HCT116 (cell line): ENCODE measurements around the gene ZNF76. TPM values are rescaled to one million over a fixed set of nuclear protein-coding genes. Genes with fewer than 3 reads are reported as not detected.

Experiments used
- ATAC-seq: fragments of 200-7000 bp; cut with Tn5 transposase; 2 replicates; pipeline ENCODE4 v1.9.1; 2020; ENCODE audit warnings: mild to moderate bottlenecking, moderate library complexity
- BruUV-seq: library from RNA; stranded (reverse); fragments of 400-500 nt; replicated peaks from 2 replicates; lab custom pipeline; 2021; lab: Mats Ljungman, UMichigan
- CTCF ChIA-PET: fragments of 300-600 bp; sonication (Branson Sonifier 250); formaldehyde crosslinking; loops from one replicate; lab custom pipeline; 2021; ENCODE audit warnings: antibody characterized with exemption; lab: Charles Lee
- POLR2A ChIA-PET: fragments of 300-600, 350-600 bp; sonication (Branson Sonifier 250); formaldehyde crosslinking; loops from one replicate; lab custom pipeline; 2021; ENCODE audit warnings: antibody characterized with exemption; lab: Charles Lee
- RAD21 ChIA-PET, 2 experiments: fragments of 300-600 bp; sonication (Branson Sonifier 250); formaldehyde crosslinking; loops; one replicate each; lab custom pipeline; 2023; ENCODE audit warnings: low total read pairs in 2 of 2; ENCODE audit not compliant: uncharacterized antibody in 2 of 2, unreplicated experiment in 2 of 2, low non-redundant PET in 1 of 2; lab: Charles Lee
- DNase-seq: peaks from one replicate; pipeline ENCODE4 v3.0.0-alpha.2; 2010; ENCODE audit warnings: low read depth, low spot score
- H2AFZ ChIP-seq: fragments of 200-600 bp; shearing (Covaris generic), sonication (generic); 2 replicates; pipeline ENCODE4 v1.6.1; 2017; ENCODE audit warnings: low read depth, mixed run types, mixed read lengths, antibody characterized with exemption, low read length; ENCODE audit not compliant: poor library complexity, severe bottlenecking
- H3K27ac ChIP-seq: 2 replicates; pipeline ENCODE4 v1.5.1; 2012; ENCODE audit warnings: low read depth, low read length
- H3K27me3 ChIP-seq: fragments of 200-600 bp; sonication (generic); 2 replicates; pipeline ENCODE4 v1.6.1; 2016; ENCODE audit warnings: mixed run types, low read length, mixed read lengths; ENCODE audit not compliant: insufficient read depth
- H3K36me3 ChIP-seq, 2 experiments: fragments of 200-500 bp in 1 of 2; fragments of 200-600 bp in 1 of 2; sonication (Bioruptor generic) in 1 of 2; sonication (generic) in 1 of 2; 2 replicates each; pipeline versions ENCODE4 v1.5.1 to v1.6.1; 2014 to 2016; ENCODE audit warnings: low read length in 2 of 2, inconsistent platforms in 1 of 2, mixed read lengths in 1 of 2, mixed run types in 1 of 2; ENCODE audit not compliant: insufficient read depth in 2 of 2, control insufficient read depth in 1 of 2
- H3K4me1 ChIP-seq, 2 experiments: fragments of 200-600 bp in 1 of 2; sonication (generic) in 1 of 2; 2 replicates each; pipeline versions ENCODE4 v1.5.1 to v1.6.1; 2012 to 2017; ENCODE audit warnings: low read length in 2 of 2, inconsistent platforms in 1 of 2, mild to moderate bottlenecking in 1 of 2, mixed read lengths in 1 of 2, mixed run types in 1 of 2, moderate library complexity in 1 of 2; ENCODE audit not compliant: insufficient read depth in 2 of 2, control insufficient read depth in 1 of 2
- H3K4me2 ChIP-seq: fragments of 200-600 bp; sonication (generic); 2 replicates; pipeline ENCODE4 v1.6.1; 2017; ENCODE audit warnings: mixed run types, low read length, mixed read lengths
- H3K4me3 ChIP-seq, 2 experiments: fragments of 200-600 bp in 1 of 2; sonication (generic) in 1 of 2; replicated peaks in 1 of 2; 2 replicates each; pipeline ENCODE4 v1.5.1; 2011 to 2016; ENCODE audit warnings: low read length in 2 of 2, control low read depth in 1 of 2, low read depth in 1 of 2, mild to moderate bottlenecking in 1 of 2, mixed read lengths in 1 of 2, mixed run types in 1 of 2
- H3K79me2 ChIP-seq: fragments of 200-600 bp; sonication (generic); 2 replicates; pipeline ENCODE4 v1.6.1; 2017; ENCODE audit warnings: mild to moderate bottlenecking, mixed run types, low read length, moderate library complexity, mixed read lengths; ENCODE audit not compliant: insufficient read depth
- H3K9ac ChIP-seq: fragments of 200-600 bp; sonication (generic); 2 replicates; pipeline ENCODE4 v1.6.1; 2016; ENCODE audit warnings: low read length, mixed read lengths
- H3K9me2 ChIP-seq: fragments of 200-600 bp; sonication (generic), shearing (Covaris generic); 2 replicates; pipeline ENCODE4 v1.6.1; 2017; ENCODE audit warnings: mixed run types, mild to moderate bottlenecking, moderate library complexity; ENCODE audit not compliant: insufficient read depth
- H3K9me3 ChIP-seq, 2 experiments: fragments of 200-500 bp in 1 of 2; fragments of 200-600 bp in 1 of 2; sonication (Bioruptor generic) in 1 of 2; sonication (generic) in 1 of 2; 2 replicates each; pipeline ENCODE4 v1.6.1; 2014 to 2017; ENCODE audit warnings: low read length in 2 of 2, mixed read lengths in 2 of 2, inconsistent platforms in 1 of 2, low read depth in 1 of 2, mild to moderate bottlenecking in 1 of 2, mixed run types in 1 of 2, moderate library complexity in 1 of 2; ENCODE audit not compliant: control insufficient read depth in 1 of 2, insufficient read depth in 1 of 2
- H4K20me1 ChIP-seq: fragments of 200-600 bp; sonication (generic), shearing (Covaris generic); 2 replicates; pipeline ENCODE4 v1.6.1; 2017; ENCODE audit warnings: mixed run types, mild to moderate bottlenecking, moderate library complexity; ENCODE audit not compliant: insufficient read depth
- CBX3 ChIP-seq: IDR thresholded peaks from 2 replicates; pipeline ENCODE4 v1.6.1; 2012; ENCODE audit warnings: low read depth
- CTCF ChIP-seq, 3 experiments: fragments of 200-600 bp in 1 of 3; sonication (generic) in 1 of 3; IDR thresholded peaks in 2 of 3; conservative IDR thresholded peaks in 1 of 3; 2 replicates each; pipeline ENCODE4 v1.5.1; 2012 to 2017; ENCODE audit warnings: low read depth in 2 of 3, low read length in 2 of 3, antibody characterized with exemption in 1 of 3, borderline replicate concordance in 1 of 3, control low read depth in 1 of 3, mild to moderate bottlenecking in 1 of 3, mixed read lengths in 1 of 3, mixed run types in 1 of 3, moderate library complexity in 1 of 3; ENCODE audit not compliant: insufficient read depth in 1 of 3
- EGR1 ChIP-seq: IDR thresholded peaks from 2 replicates; pipeline ENCODE4 v1.6.1; 2012; ENCODE audit warnings: low read depth
- ELF1 ChIP-seq: IDR thresholded peaks from 2 replicates; pipeline ENCODE4 v1.6.1; 2012; ENCODE audit warnings: low read depth, borderline replicate concordance
- EZH2 ChIP-seq: fragments of 200-600 bp; sonication (generic); IDR thresholded peaks from 2 replicates; pipeline ENCODE4 v1.6.1; 2017; ENCODE audit warnings: antibody characterized with exemption, mixed run types
- EZH2phosphoT487 ChIP-seq: fragments of 200-600 bp; IDR thresholded peaks from 2 replicates; pipeline ENCODE4 v1.6.1; 2018; ENCODE audit warnings: antibody characterized with exemption, borderline replicate concordance
- FOSL1 ChIP-seq: IDR thresholded peaks from 2 replicates; pipeline ENCODE4 v1.6.1; 2012; ENCODE audit warnings: low read depth
- MAX ChIP-seq: IDR thresholded peaks from 2 replicates; pipeline ENCODE4 v1.6.1; 2012
- POLR2A ChIP-seq: IDR thresholded peaks from 2 replicates; pipeline ENCODE4 v1.7.0; 2011; ENCODE audit warnings: borderline replicate concordance; ENCODE audit not compliant: insufficient read depth, insufficient read length; ENCODE audit errors: extremely low read depth
- SIN3A ChIP-seq: IDR thresholded peaks from 2 replicates; pipeline ENCODE4 v1.6.1; 2012; ENCODE audit warnings: low read depth
- SP1 ChIP-seq: IDR thresholded peaks from 2 replicates; pipeline ENCODE4 v1.6.1; 2012; ENCODE audit warnings: low read depth
- TCF7L2 ChIP-seq: IDR thresholded peaks from 2 replicates; pipeline ENCODE4 v1.7.0; 2011; ENCODE audit warnings: borderline replicate concordance, inconsistent platforms; ENCODE audit not compliant: insufficient read depth, insufficient read length; ENCODE audit errors: extremely low read depth
- YY1 ChIP-seq: IDR thresholded peaks from 2 replicates; pipeline ENCODE4 v1.6.1; 2011; ENCODE audit warnings: low read length, low read depth, moderate library complexity, mild to moderate bottlenecking; ENCODE audit not compliant: insufficient replicate concordance; ENCODE audit errors: extremely low read depth
- ZFX ChIP-seq: fragments of 450-650 bp; IDR thresholded peaks from 2 replicates; pipeline ENCODE4 v1.6.1; 2017
- ZNF274 ChIP-seq: fragments of 200-500 bp; sonication (Bioruptor generic); IDR thresholded peaks from 2 replicates; pipeline ENCODE4 v1.6.1; 2014; ENCODE audit warnings: mild to moderate bottlenecking, low read depth, low read length, inconsistent platforms
- intact Hi-C: fragments of 100-400 bp; cut with micrococcal nuclease; formaldehyde crosslinking; loops from 2 replicates; pipeline ENCODE4 v1.10.0; 2022
- total RNA-seq: library from RNA; stranded (reverse); gene quantifications from one replicate; pipeline ENCODE4 v1.2.1, GENCODE V29; 2021; ENCODE audit not compliant: unreplicated experiment

ZNF76 gene
- total RNA-seq, 1 experiment from 2014 or later = 47.5 TPM

- no TSS peak for BruUV-seq
- H4K20me1 ChIP-seq = no peaks in the 10 kb centered on the region
- H3K4me1 ChIP-seq = peaks cover 3 to 12% of the 10 kb centered on the region in 2 experiments; a peak in 2 of 4 replicates
- peaks cover 3 to 10% of the 10 kb centered on the region in 2 experiments; a peak in 2 of 4 replicates for H3K36me3 ChIP-seq
- H2AFZ ChIP-seq = no peak overlapping the region
- H3K9me2 ChIP-seq = no peaks in the 10 kb centered on the region
- H3K79me2 ChIP-seq = no peaks in the 10 kb centered on the region
- RAD21 ChIA-PET = no interaction called here
- no peak overlapping the region for H3K27ac ChIP-seq
- ATAC-seq (no peak), DNase-seq (no peak)
- H3K9me3 ChIP-seq = no peaks in the 10 kb centered on the region
- CTCF ChIA-PET = no interaction called here
- H3K4me3 ChIP-seq = no peak overlapping the region
- H3K27me3 ChIP-seq = no peaks in the 10 kb centered on the region
- H3K9ac ChIP-seq = no peak overlapping the region
- H3K4me2 ChIP-seq = no peak overlapping the region
- intact Hi-C loops = no loop called here
- TF ChIP-seq CBX3 (no peak), EZH2 (no peak), SIN3A (no peak), YY1 (no peak), MAX (no peak), POLR2A (no peak), SP1 (no peak), ELF1 (no peak), EZH2phosphoT487 (no peak), ZFX (no peak), EGR1 (no peak), TCF7L2 (no peak), ZNF274 (no peak), CTCF (IDR thresholded peaks at IDR 0.05 in 2 of 3, conservative IDR thresholded peaks at IDR 0.05 in 1 of 3; ENCODE audit: borderline replicate concordance in 1 of 3, insufficient read depth in 1 of 3, low read depth in 2 of 3, low read length in 2 of 3) (no peak), FOSL1 (no peak)
- POLR2A ChIA-PET = interaction anchor here (0.7 kb wide), 1 partner anchor 1289 kb away, joined by 5 read pairs; no protein-coding TSS in a partner anchor
Observed at GRCh38 chr6:35278708-35279107, 19.2 kb downstream of the ZNF76 start.
